GM12878 (cell line): ENCODE measurements around the gene GRK1. TPM values are rescaled to one million over a fixed set of nuclear protein-coding genes. Genes with fewer than 3 reads are reported as not detected.

Source experiments
- ATAC-seq: fragments of 200-7000 bp; cut with Tn5 transposase; 3 replicates; pipeline ENCODE4 v1.9.1; 2020; ENCODE audit warnings: mild to moderate bottlenecking, moderate library complexity
- BruUV-seq: library from RNA; stranded (reverse); fragments of 400-500 nt; replicated peaks from 2 replicates; lab custom pipeline; 2021; lab: Mats Ljungman, UMichigan
- CTCF ChIA-PET: fragments of 300-600 bp; sonication (Branson Sonifier 250); formaldehyde crosslinking; extraction: SDS; loops from one replicate; lab custom pipeline; 2021; ENCODE audit warnings: inconsistent platforms; lab: Yijun Ruan, JAX
- POLR2A ChIA-PET: fragments of 350-600 bp; formaldehyde crosslinking; extraction: SDS; loops from one replicate; lab custom pipeline; 2021; ENCODE audit warnings: inconsistent platforms; lab: Charles Lee
- RAD21 ChIA-PET: fragments of 300-600 bp; sonication (Branson Sonifier 250); formaldehyde crosslinking; loops from one replicate; lab custom pipeline; 2023; ENCODE audit warnings: antibody characterized with exemption; ENCODE audit not compliant: unreplicated experiment; lab: Charles Lee
- SMC1A ChIA-PET: fragments of 300-600 bp; sonication (Branson Sonifier 250); formaldehyde crosslinking; loops from one replicate; lab custom pipeline; 2023; ENCODE audit not compliant: unreplicated experiment, uncharacterized antibody; lab: Charles Lee
- DNase-seq: peaks from one replicate; pipeline ENCODE4 v3.0.0-alpha.2; 2011; ENCODE audit warnings: low read depth, low spot score
- FAIRE-seq: peaks from 3 replicates; lab custom pipeline; 2011; peaks lifted over from hg19 to GRCh38; lab: Jason Lieb, UNC
- H2AFZ ChIP-seq: 2 replicates; pipeline ENCODE4 v1.6.0; 2011; ENCODE audit warnings: low read depth, low read length, control low read depth; ENCODE audit not compliant: control insufficient read depth
- H3K27ac ChIP-seq: 2 replicates; pipeline ENCODE4 v1.5.1; 2011; ENCODE audit warnings: control low read depth; ENCODE audit not compliant: control insufficient read depth, insufficient read depth
- H3K27me3 ChIP-seq, 2 experiments: replicated peaks in 1 of 2; 2 replicates each; pipeline versions ENCODE4 v1.6.0 to v1.6.1; 2011; ENCODE audit warnings: low read length in 1 of 2; ENCODE audit not compliant: control insufficient read depth in 2 of 2, insufficient read depth in 2 of 2
- H3K36me3 ChIP-seq, 2 experiments: 2 replicates each; pipeline ENCODE4 v1.5.1; 2011; ENCODE audit warnings: low read length in 1 of 2; ENCODE audit not compliant: control insufficient read depth in 2 of 2, insufficient read depth in 2 of 2
- H3K4me1 ChIP-seq: 2 replicates; pipeline ENCODE4 v1.6.1; 2011; ENCODE audit warnings: mild to moderate bottlenecking, low read length, moderate library complexity, mixed read lengths; ENCODE audit not compliant: control insufficient read depth, insufficient read depth
- H3K4me2 ChIP-seq: 2 replicates; pipeline ENCODE4 v1.6.0; 2011; ENCODE audit warnings: control low read depth; ENCODE audit not compliant: control insufficient read depth, insufficient read depth
- H3K4me3 ChIP-seq: fragments of 200-600 bp; sonication (generic); 2 replicates; pipeline ENCODE4 v1.5.1; 2016
- H3K79me2 ChIP-seq: 2 replicates; pipeline ENCODE4 v1.6.0; 2011; ENCODE audit warnings: low read length; ENCODE audit not compliant: control insufficient read depth, insufficient read depth
- H3K9ac ChIP-seq: 2 replicates; pipeline ENCODE4 v1.8.0; 2011; ENCODE audit warnings: low read length, control low read depth, mixed read lengths; ENCODE audit not compliant: control insufficient read depth, insufficient read depth
- H3K9me3 ChIP-seq: replicated peaks from 3 replicates; pipeline ENCODE4 v1.5.1; 2011; ENCODE audit warnings: mild to moderate bottlenecking, low read length; ENCODE audit not compliant: control insufficient read depth, insufficient read depth
- H4K20me1 ChIP-seq: 2 replicates; pipeline ENCODE4 v1.6.0; 2011; ENCODE audit not compliant: control insufficient read depth, insufficient read depth
- CBFB ChIP-seq: IDR thresholded peaks from 2 replicates; pipeline ENCODE4 v1.6.1; 2016; ENCODE audit warnings: antibody characterized with exemption, low read depth
- CBX3 ChIP-seq: fragments of 200-600 bp; sonication (generic); IDR thresholded peaks from 2 replicates; pipeline ENCODE4 v1.6.1; 2016; ENCODE audit warnings: low read depth, borderline replicate concordance
- E4F1 ChIP-seq: fragments of 450-650 bp; IDR thresholded peaks from 2 replicates; pipeline ENCODE4 v1.6.1; 2018; ENCODE audit warnings: borderline replicate concordance, mild to moderate bottlenecking; ENCODE audit not compliant: partially characterized antibody
- IKZF1 ChIP-seq: fragments of 450-650 bp; conservative IDR thresholded peaks from 2 replicates; pipeline ENCODE4 v1.6.1; 2017; ENCODE audit warnings: antibody characterized with exemption, mild to moderate bottlenecking
- IRF4 ChIP-seq: IDR thresholded peaks from 2 replicates; pipeline ENCODE4 v1.6.1; 2011; ENCODE audit warnings: low read depth, low read length
- KAT2A ChIP-seq: conservative IDR thresholded peaks from 2 replicates; pipeline ENCODE4 v1.6.1; 2011; ENCODE audit warnings: low read depth, low read length; ENCODE audit not compliant: control insufficient read depth
- MEF2A ChIP-seq: IDR thresholded peaks from 2 replicates; pipeline ENCODE4 v1.6.1; 2011; ENCODE audit warnings: low read depth, mild to moderate bottlenecking, low read length, moderate library complexity; ENCODE audit not compliant: insufficient read depth
- STAT1 ChIP-seq: fragments of 450-650 bp; conservative IDR thresholded peaks from 2 replicates; pipeline ENCODE4 v1.6.1; 2014; ENCODE audit warnings: antibody characterized with exemption, mild to moderate bottlenecking
- TBL1XR1 ChIP-seq: IDR thresholded peaks from 2 replicates; pipeline ENCODE4 v1.6.1; 2012; ENCODE audit warnings: low read depth, low read length, improper control_type of control experiment
- ZBED1 ChIP-seq: IDR thresholded peaks from 2 replicates; pipeline ENCODE4 v1.6.1; 2016; ENCODE audit warnings: borderline replicate concordance
- ZNF207 ChIP-seq: fragments of 450-650 bp; IDR thresholded peaks from 2 replicates; pipeline ENCODE4 v1.6.1; 2014; ENCODE audit warnings: antibody characterized with exemption, mild to moderate bottlenecking, borderline replicate concordance
- ZNF217 ChIP-seq: fragments of 450-650 bp; IDR thresholded peaks from 2 replicates; pipeline ENCODE4 v1.6.1; 2017; ENCODE audit warnings: antibody characterized with exemption, mild to moderate bottlenecking
- WGBS: methylation state at CpG from one replicate; pipeline ENCODE4 v1.1.6; 2016; ENCODE audit warnings: low lambda C conversion rate; ENCODE audit not compliant: insufficient replicate concordance, insufficient coverage; ENCODE audit errors: missing lambda C conversion rate; 5-methylcytosine and 5-hydroxymethylcytosine counted together
- in situ Hi-C: fragments of 300-500 bp; cut with MboI; formaldehyde crosslinking; loops from 9 replicates; pipeline ENCODE4 v1.14.3; 2018; ENCODE audit warnings: mixed read lengths
- intact Hi-C: fragments of 100-400 bp; cut with micrococcal nuclease; formaldehyde crosslinking; loops from one replicate; pipeline ENCODE4 v1.14.2; 2022; ENCODE audit not compliant: unreplicated experiment
- polyA plus RNA-seq, 11 experiments: library from polyadenylated mRNA; depleted of rRNA in 4 of 11; unstranded in 6 of 11; stranded (reverse) in 5 of 11; fragments of >200 nt; fragmentation: Nextera tagmentation in 4 of 11; fragmentation: Illumina TruSeq in 1 of 11; extraction: Ambion mirVana in 4 of 11; extraction: Trizol in 1 of 11; gene quantifications; 1 replicate in 1 of 11; 2 replicates in 10 of 11; pipeline versions ENCODE4 v1.2.1 to v1.2.3, GENCODE V29; 2011 to 2016; ENCODE audit warnings: inconsistent platforms in 2 of 11, missing spikeins in 2 of 11, low read depth in 1 of 11
- total RNA-seq, 4 experiments: library from RNA; depleted of rRNA in 3 of 4; stranded (reverse); fragments of >200 nt in 3 of 4; fragmentation: Illumina TruSeq in 1 of 4; extraction: Trizol in 1 of 4; gene quantifications; 2 replicates each; pipeline versions ENCODE4 v1.2.1 to v1.2.3, GENCODE V29; 2013 to 2021

The GRK1 gene
- total and polyA plus RNA-seq, 10 of the 15 experiments (the other 5 are each of a cell fraction or from before 2014, with no cell fraction given): under 0.01 to 0.04 TPM; not detected in 8

- H3K9me3 ChIP-seq: no peaks in the 10 kb centered on the region
- intact Hi-C loops: no loop called here
- H4K20me1 ChIP-seq: no peaks in the 10 kb centered on the region
- peaks cover 8% of the 10 kb centered on the region for H3K79me2 ChIP-seq
- H3K4me3 ChIP-seq: no peak overlapping the region
- H3K9ac ChIP-seq: no peak overlapping the region
- ATAC-seq (no peak), DNase-seq (no peak), FAIRE-seq (no peak)
- TF ChIP-seq ZNF217 (no peak), ZBED1 (no peak), ZNF207 (no peak), CBFB (no peak), TBL1XR1 (no peak), MEF2A (no peak), CBX3 (no peak), STAT1 (no peak), IRF4 (no peak), KAT2A (no peak), E4F1 (no peak), IKZF1 (no peak)
- no peak overlapping the region for H3K4me2 ChIP-seq
- POLR2A ChIA-PET: no interaction called here
- SMC1A ChIA-PET: no interaction called here
- in situ Hi-C loops: no loop called here
- TSS peak; percentile 33 for BruUV-seq
- 98% methylated on average over 15 of the region's 15 CpGs for WGBS
- peaks cover 13 to 19% of the 10 kb centered on the region in 2 experiments; a peak in 3 of 4 replicates for H3K36me3 ChIP-seq
- H3K27me3 ChIP-seq: no peaks in the 10 kb centered on the region
- CTCF ChIA-PET: no interaction called here
- RAD21 ChIA-PET: no interaction called here
- H3K27ac ChIP-seq: no peak overlapping the region
- H2AFZ ChIP-seq: no peak overlapping the region
- H3K4me1 ChIP-seq: no peaks in the 10 kb centered on the region
Measured at GRCh38 chr13:113621046-113621445, 46.0 kb upstream of the GRK1 start.
